Left ventricle myocardium superior (tissue), 1 donor: ENCODE data around the gene ZDHHC22. TPM values are rescaled to one million over a fixed set of nuclear protein-coding genes. Genes with fewer than 3 reads are reported as not detected.
"Not testable (repeated sequence)": the region's sequence is repeated elsewhere in the genome, so short reads cannot be mapped to it uniquely, and the experiment has no call there.

Experiments
- ATAC-seq: fragments of 200-7000 bp; cut with Tn5 transposase; one replicate; pipeline ENCODE4 v1.9.1; 2020; ENCODE audit warnings: mild to moderate bottlenecking, moderate library complexity
- DNase-seq: peaks from one replicate; pipeline ENCODE4 v3.0.0-alpha.2; 2020
- intact Hi-C: fragments of 100-400 bp; cut with micrococcal nuclease; formaldehyde crosslinking; loops from one replicate; pipeline ENCODE4 v1.11.0; 2022
- long read RNA-seq: library from polyadenylated mRNA; unstranded; transcript quantifications from one replicate; pipeline ENCODE4 v2.0.0, GENCODE V29; 2021
- total RNA-seq: library from RNA; stranded (reverse); fragmentation: NEBNext Ultra II Directional; extraction: Animal tissue kit (Norgen Biotek cat#: 25700); gene quantifications from one replicate; pipeline ENCODE4 v1.2.1, GENCODE V29; 2021
- donor health status: DM: no; HTN: yes; CAD: no; lungs with severe emphysema.

Gene ZDHHC22, protein sequence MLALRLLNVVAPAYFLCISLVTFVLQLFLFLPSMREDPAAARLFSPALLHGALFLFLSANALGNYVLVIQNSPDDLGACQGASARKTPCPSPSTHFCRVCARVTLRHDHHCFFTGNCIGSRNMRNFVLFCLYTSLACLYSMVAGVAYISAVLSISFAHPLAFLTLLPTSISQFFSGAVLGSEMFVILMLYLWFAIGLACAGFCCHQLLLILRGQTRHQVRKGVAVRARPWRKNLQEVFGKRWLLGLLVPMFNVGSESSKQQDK
- not detected for total RNA-seq
- long read RNA-seq = 0 reads

DNA sequence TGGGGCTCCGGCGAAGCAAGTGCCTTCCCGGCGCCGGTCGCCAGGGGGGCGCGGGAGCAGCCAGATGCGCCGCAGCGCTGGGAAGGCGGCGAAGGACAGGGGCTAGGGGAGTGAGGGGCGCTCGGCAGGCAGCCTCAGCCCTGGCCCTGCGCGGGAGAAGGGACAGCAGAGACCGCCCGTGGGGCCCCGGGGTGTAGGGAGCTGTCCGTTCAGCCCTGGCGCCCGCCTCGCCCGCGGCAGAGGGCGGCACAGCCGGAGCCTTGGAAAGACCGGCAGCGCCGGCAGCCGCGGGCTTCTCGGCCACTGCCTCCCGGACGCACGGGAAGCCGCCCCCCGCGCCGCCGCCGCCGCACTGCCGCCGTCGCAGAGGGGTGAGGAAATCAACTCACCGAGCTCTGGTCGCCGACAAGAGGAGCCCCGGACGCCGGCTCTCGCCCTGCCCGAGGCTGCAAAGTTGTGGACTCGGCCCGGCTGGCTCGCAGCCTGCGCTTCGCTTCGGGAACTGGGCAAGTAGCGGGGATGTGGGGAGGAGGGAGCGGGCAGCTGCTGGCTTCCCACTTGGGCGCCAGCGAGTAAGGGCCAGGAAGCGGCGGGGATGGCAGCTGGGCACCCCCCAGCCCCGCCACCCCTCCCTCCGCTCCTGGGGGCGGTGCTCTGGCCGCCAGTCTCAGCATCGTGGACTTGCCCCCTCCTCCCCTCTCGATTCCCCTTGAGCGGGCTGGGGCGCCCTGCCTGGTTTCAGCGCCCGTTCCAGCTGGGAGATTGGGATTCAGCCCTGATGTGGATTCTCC is at the start of gene ZDHHC22:
TSS of gene ZDHHC22 (minus strand) at position 578 of the 791 bp plus-strand sequence. CDS start 2,053 bp downstream, outside the sequence.
- peak; percentile 72 for ATAC-seq
- DNase-seq = peak; percentile 39
- intact Hi-C loops = no loop called here

DNA sequence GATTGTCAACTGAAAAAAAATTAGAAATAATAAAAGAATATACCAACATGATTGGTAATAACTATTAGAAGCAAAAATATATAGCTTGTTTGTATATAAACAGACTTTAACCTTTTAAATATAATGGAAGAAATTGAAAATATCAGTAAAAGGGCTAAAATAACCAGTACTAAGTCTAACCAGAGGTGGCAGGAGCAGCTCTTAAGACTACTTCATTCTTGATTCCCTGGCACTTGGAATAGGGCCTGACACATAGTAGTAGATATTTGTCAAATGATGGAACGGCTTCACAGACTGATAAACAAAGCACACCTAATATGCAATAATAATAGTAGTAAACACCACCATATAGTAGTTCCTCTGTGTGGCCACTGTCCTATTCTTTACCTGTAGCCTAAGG is 49.4 kb upstream of the ZDHHC22 start:
- DNase-seq (no peak), ATAC-seq (no peak)
- intact Hi-C loops = no loop called here

DNA sequence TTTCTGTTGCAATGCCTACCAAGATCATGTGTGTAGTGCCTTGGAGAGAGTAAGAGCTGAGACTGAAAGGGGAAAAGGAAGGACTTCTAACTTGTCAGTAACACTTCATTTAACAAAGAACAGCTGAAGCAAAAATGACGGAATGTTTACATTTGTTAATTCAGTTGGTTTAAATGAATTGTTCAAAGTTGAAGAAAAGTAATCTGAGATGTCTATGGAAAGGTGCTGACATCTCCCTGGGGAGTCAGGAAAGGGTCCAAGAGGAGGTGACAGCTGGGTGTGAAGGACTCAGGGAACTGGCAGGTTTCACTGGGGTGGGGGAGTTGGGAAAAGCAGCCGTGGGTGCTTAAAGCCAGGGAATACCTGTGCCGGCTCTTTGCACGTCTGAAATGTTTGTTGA is 47.9 kb upstream of the ZDHHC22 start:
- no peak for ATAC-seq
- intact Hi-C loops = no loop called here
- DNase-seq = no peak

DNA sequence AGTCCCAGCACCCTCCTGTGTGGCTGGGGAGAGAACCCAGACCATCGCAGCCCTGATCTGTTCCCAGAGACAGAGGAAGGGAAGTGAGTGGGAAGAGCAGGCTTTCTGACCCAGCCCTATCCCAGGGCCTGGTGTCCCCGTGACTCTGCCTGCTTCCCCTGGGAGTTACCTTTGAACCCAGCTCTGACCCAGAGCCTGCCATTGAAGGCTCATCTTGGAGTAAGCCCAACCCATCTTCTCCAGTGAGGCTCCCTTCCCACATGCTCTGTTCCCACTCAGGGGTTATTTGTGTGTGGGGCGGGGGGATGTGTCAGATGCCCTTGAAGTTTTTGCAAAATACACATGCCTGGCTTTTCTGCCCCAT is 46.0 kb upstream of the ZDHHC22 start:
- no peak for ATAC-seq
- no peak for DNase-seq
- intact Hi-C loops = no loop called here

DNA sequence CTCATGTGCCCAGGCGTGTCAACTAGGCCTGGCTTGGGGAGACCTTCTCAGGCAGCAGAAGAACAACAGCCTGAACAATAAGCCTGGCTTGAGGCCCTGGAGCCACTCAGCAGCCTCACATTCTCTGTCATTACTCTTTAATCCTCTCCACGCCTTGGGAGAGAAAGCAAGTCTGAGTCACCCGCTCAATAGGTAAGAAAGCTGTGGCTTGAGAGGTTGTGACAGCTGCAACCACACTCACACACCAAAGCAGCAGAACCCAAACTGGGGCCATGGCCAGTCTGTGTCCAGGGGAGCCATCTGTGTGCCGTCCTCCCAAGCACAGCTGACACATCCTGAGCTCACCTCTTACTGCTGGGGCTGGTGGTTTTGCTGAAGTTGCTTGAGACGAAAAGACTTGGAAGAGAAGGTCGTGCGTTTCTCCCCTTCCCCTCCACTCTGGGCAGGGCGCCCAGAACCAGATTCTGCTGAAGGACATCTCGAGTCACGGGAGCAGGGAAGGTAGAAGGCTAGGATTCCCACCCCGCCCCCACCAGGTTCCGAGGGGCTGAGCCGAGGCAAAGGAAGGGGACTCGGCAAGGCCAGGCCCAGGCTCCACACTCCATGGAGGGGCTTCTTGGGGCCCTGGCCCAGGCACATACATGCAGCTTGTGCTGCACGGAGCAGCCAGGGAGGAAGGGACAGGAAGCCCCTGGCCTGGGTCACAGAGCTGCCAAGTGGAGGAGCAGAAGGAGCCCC is 45.5 kb upstream of the ZDHHC22 start:
- intact Hi-C loops = no loop called here
- ATAC-seq (peak; percentile 26), DNase-seq (no peak)

DNA sequence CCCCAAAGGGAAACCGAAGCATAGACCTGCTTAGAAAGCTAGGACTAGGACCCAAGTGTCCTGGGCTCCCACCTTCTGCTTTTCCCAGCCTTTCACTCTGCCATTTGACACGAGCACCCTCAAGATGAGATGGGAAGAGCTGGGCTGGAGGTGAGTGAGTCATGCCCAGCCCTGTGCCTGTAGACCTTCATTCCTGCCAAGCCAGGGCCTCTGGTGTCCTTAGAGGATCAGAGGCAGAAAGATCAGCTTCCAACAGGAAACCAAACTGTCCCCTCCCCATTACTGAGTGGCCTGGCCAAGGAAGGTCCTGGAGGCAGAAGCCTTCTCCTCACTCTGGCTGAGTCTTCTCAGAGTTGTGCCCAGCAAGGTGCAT is 43.5 kb upstream of the ZDHHC22 start:
- intact Hi-C loops = no loop called here
- ATAC-seq (no peak), DNase-seq (no peak)

DNA sequence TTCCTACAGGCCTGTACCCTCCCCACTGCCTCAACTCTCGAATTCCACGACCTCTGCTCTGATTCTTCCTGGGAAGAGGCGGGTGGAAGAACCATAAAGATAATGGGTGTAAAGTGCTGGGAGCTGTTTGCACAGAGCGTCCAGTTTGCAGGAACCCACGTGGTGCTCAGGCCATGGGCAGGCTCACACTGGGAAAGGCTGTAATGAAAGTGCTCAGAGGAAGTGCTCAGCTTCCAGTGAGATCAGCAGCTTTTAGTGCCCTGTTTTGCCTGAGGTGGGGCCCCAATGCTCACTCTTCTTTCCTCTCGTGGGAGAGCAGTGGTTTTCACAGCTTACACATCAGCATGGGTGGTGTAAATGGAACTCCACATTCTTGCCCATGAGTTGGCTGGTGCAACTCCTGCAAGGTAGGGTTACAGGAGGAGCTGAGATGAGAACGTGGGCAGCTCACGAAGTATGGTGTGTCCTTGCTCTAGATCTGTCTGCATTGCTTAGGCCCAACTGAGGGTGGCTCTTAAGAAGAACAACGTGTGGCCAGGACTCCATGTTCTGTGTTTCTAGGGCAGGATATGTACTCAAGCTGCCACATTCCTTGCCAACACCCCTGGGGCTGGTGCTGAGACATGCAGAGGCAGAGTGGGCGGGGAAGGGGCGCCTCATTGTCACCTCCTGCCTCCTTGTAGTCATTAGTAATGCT is 43.0 kb upstream of the ZDHHC22 start:
- ATAC-seq (no peak), DNase-seq (no peak)
- intact Hi-C loops = no loop called here

DNA sequence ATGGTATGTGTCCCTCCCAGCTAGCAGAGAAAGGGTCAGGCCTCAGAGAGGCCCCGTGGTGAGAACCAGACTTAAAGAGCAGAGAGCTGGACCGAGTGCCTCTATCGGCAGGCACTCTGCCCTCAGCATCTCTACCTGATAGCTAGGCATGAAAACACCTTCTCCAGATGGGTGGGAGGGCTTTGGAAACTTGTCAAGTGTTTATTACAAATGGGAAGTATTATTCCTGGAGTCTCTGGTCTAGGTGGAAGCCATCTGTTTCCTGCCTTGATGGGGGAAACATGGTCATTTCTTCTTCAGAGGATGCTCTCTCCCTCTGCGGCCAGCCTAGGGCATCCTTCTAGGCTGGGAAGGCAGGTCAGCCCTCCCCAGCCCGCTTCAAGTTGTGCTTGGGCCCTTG is 42.3 kb upstream of the ZDHHC22 start:
- DNase-seq = no peak
- intact Hi-C loops = no loop called here
- ATAC-seq = no peak

DNA sequence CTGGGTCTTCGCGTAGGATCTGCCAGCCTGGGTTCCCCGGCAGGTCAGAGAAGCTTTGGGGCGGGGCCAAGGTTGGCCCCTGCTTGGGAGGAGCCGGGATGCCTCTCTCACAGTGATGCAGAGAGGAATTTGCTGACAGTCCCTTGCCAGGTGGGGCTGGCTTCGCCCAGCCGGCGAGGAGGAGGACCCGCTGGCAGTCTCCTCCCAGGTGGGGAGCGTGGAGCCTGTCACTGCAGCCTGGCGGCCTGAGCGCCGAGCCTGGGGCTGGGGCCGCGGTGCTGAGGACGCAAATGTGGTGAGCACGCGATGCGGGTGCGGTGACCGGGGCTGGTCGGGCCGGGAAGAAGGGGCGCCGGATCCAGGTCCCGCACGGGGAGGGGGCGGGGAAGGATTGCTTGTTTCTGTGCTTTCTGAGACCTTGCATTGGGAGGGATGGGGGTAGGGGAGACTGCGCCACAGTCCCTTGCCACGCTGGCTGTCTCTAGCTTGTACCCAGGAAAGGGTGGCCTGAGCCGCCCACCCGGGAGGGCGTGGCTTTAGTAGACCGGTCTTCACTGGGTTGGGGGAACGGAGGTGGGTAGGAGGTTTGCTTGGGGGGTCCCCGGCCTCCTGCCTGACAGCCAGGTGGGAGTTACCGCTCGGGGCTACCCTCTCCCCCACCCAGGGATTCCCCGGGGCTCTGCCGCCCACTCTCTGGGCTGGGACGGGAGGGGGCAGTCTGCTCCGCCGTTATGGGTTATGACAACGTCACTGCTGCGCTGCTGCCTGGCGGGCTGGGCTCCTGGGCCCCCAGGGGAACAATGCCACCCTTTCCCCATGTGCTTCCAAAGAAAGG is 40.2 kb upstream of the ZDHHC22 start, which contains the start of gene TMEM63C:
TSS of gene TMEM63C (plus strand) at position 196 of the 835 bp plus-strand sequence. CDS start 37,016 bp downstream, outside the sequence.
- intact Hi-C loops = no loop called here
- DNase-seq (no peak), ATAC-seq (peak; percentile 32)

DNA sequence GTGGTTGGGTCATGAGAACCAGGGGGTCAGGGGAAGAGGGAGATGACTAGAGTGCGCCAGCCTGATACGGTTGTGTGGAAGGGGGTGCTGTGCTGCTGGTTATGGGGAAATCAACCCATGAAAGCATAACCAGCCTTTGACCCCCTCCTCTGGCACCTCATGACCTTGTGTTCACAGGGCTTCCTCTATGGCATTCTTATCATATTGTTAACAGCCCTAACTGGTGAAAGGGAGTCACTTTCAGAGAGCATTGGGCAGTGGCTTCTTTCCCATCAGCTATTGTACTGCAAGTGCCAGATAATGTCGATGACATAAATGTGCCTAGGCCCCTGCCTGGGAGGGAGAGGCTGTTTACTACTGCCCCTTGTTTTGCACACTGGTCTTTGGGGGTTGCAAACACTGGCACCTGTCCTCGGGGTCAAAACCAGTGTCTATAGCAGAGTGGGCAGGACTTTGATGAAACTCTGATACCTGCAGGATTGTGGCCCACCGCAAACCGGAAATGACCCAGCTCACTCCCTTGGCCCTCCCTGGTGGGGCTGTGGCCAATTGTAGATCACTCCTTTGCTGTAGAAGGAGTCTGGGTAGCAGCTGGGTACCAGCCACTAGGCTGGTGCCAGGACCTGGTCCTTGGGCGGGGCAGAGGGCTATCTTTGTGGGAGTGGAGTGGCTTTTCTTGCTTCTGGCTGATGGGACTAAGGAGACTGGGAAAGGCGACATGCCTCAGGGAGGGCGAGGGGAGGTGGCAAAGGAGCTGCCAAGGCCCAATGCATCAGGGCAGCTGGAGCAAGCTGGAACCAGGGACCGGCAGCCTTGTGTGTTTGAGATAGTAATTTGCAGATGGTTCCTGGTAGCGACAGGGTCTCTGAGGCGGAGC is 39.4 kb upstream of the ZDHHC22 start:
- intact Hi-C loops = no loop called here
- DNase-seq = no peak
- no peak for ATAC-seq

DNA sequence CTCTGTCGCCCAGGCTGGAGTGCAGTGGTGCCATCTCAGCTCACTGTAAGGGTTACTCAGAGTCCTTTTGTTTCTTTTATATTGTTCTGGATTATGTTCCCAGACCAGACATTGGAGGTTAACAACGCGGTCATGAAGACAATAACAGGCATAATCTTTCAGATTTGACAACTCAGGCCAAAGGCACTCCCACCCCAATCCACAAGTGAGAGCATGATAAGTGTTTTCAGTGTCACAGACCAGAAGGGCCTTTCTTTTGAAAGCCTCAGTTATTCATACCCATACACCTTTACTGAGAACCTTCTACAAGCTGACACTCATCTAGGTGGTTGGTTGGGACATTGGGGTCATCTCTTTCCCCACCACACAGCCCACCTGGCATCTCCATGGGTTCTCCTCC is 37.1 kb upstream of the ZDHHC22 start:
- intact Hi-C loops = no loop called here
- ATAC-seq (no peak), DNase-seq (no peak)

DNA sequence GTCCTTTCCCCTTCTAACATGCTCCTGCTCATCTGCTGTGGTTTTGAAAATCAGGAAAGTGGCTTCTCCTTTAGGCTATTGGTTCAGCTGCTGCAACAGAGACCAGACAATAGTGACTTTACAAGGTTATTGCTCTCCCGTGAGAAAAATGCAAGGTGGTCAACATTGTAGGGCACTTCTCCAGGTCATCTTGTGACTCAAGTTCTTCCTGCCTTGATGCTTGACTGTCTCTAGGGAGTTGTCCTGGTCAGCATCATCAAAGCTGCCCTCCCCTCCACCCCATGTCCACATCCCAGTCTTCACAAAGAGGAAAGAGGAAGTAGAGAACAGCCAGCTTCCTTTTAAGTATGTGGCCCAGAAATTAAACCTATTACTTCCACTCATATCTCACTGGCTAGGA is 36.1 kb upstream of the ZDHHC22 start:
- intact Hi-C loops = no loop called here
- ATAC-seq (no peak), DNase-seq (no peak)

DNA sequence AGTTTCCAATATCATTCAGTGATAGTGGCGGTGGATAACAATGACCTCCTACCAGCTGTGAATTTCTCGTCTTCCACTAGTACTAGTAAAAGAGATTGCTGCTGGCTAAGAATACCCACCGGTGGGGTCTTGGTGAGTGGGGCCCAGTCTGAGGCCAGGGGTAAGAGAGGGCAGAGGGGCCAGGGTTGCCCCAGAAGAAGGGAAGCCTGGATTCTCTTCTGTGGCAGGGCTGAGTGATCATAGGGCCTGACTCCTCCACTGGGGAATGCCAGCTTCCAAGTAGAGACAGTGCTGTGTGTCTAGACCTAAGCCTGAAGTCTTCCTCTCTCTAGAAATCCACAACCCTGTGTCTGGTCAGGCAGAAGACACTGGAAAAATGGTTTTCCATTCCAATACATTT is 34.3 kb upstream of the ZDHHC22 start:
- intact Hi-C loops = no loop called here
- ATAC-seq (no peak), DNase-seq (no peak)

DNA sequence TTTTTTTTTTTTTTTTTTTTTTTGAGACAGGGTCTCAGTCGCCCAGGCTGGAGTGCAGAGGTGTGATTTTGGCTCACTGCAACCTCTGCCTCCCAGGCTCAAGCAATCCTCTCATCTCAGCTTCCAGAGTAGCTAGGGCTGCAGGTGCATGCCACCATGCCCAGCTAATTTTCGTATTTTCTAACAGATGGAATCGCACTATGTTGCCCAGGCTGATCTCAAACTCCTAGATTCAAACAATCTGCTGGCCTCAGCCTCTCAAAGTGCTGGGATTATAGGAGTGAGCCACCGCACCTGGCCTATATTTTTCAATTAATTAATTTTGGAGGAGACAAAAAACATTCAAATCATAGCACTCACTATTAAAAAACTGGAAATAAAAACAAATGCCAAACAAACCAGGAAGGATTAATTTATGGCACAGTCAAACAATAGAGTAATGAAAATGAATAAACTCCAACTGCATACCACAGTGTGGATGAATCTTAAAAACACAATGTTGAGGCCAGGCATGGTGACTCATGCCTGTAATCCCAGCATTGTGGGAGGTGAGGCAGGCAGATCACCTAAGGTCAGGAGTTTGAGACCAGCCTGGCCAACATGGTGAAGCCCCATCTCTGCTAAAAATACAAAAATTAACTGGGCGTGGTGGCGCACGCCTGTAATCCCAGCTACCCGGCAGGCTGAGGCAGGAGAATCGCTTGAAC is 32.5 kb upstream of the ZDHHC22 start:
- DNase-seq, ATAC-seq, intact Hi-C loops: not testable (repeated sequence)

DNA sequence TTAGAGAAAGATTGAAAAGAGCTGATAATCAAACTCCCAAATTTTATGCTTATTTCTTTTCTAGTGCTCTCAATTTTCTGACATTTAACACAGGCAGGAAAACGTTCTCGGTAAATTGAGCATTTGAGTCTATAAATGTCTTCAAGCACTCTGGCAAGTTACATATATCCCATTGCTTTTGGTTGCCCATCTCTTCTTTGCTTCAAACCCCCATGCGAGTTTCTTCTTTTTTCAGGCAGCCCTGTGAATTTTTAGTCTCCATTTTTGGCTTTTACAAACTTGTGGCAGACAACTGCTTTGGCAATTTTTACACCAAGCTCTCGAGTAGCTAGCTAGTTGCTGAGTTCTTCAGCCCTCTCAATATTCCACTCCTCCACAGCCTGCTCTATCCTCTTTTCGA is 31.3 kb upstream of the ZDHHC22 start:
- DNase-seq (no peak), ATAC-seq (no peak)
- intact Hi-C loops = no loop called here

DNA sequence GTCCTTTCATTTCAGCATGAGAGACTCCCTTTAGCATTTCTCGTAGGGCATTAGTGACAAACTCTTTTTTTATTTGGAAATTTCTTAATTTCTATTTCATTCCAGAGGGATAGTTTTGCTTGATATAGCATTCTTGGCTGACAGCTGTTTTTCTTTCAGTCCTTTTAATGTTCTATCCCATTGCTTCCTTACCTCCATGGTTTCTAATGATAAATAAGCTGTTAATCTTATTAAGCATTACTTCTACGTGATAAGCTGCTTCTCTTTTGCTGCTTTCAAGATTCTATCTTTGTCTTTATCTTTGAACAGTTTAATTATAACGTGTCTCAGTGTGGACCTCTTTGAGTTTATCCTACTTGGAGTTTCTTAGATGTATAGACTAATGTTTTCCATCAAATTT is 28.5 kb upstream of the ZDHHC22 start:
- no peak for ATAC-seq
- intact Hi-C loops = no loop called here

DNA sequence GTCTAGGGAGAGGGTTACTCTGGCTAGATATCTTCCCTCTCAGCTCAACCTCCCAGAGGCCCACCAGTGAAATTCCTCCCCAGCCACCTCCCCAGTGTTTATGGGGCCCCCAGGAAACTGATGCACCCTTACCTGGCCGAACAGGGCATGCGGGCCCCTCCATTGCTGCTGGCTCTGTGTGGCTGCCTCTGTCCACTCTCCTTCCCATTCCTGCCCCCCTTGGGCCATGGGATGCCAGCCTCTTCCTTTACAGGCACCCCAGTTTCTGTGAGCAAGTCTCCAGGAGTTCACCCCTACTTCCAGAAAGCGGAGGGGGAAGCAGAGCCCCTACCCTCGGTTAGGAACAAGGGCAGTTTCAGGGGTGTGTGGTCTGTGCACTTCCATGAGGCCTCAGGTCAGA is 19.4 kb upstream of the ZDHHC22 start:
- intact Hi-C loops = no loop called here
- no peak for ATAC-seq
- no peak for DNase-seq

More for the DNA sequence above, 28.5 kb upstream of the ZDHHC22 start:
- no peak for DNase-seq
